Peyer's patch (tissue), 4 donors: ENCODE measurements around the gene KCTD18.

Experiments used
- CTCF ChIP-seq, 6 experiments: fragments of 450-650 bp in 4 of 6; fragments of 200-600 bp in 2 of 6; sonication (generic) in 1 of 6; IDR thresholded peaks; one replicate each; pipeline ENCODE4 v1.5.1; 2017 to 2019; ENCODE audit warnings: antibody characterized with exemption in 6 of 6, mild to moderate bottlenecking in 3 of 6, moderate library complexity in 1 of 6
- POLR2A ChIP-seq, 2 donors: fragments of 450-650 bp; IDR thresholded peaks; one replicate each; pipeline ENCODE4 v1.5.1; 2017; ENCODE audit warnings: antibody characterized with exemption in 2 of 2, mild to moderate bottlenecking in 2 of 2, moderate library complexity in 2 of 2

DNA sequence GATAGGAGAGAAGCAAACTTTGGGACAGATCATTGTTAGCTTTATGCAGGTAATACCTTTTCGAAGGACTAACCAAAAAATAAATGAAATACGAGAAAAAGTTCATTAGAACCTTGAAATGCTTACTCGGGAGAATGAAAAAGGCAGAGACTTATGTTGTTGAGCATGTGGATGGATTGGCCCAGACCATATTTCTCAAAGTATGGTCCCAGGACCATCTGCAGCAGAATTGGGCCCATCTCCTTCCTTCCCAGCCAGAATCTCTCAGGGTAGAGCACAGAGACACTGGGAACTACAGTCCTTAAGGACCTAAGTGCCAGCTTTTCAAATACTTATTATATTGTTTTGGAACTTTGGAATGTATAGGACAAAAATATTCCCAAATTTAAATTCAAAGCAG is 50.8 kb downstream of the KCTD18 start:
- no peak for TF ChIP-seq POLR2A (IDR thresholded peaks at IDR 0.05)
- TF ChIP-seq CTCF (IDR thresholded peaks at IDR 0.05) = no peak
